CD4-positive, alpha-beta T cell treated with Interleukin-12 subunit alpha and Interleukin-12 subunit beta, for 1 hour (primary cell): ENCODE data around the gene PNMA3.
"Not testable (repeated sequence)": the region's sequence is repeated elsewhere in the genome, so short reads cannot be mapped to it uniquely, and the experiment has no call there.

Experiments used
- DNase-seq: peaks from one replicate; pipeline ENCODE4 v3.0.0-alpha.2; 2020

Gene PNMA3

DNA sequence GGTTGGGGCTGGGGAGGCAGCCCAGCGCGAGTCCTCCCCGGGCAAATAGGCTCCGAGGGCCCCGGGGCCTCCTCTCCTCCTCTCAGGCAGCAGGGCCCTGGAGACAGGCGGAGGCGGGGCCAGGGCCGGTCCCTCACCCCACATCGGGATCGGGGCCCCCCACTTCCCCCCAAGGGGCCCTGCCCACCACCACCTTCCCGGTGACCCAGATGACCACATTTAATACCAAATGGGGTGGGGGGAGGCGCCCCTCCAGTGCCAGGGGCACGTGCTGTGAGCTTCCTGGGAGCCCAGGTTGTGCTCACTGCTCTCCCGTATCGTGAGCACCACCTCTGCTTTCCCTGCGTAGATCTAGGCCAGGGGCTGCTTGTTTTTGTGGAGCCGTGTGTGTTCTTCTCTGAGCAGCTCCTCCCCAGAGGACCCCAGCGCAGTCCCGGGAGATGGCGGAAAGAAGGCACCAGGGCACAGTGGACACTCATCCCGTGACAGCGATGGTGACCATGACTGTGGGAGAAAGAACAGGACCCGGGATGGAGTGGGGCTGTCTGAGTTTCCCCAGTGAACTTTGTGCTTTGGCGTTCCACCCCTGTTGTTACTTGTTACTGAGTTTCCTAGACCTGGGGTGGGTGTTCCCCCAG is 18.1 kb downstream of the PNMA3 start:
- DNase-seq: no peak

DNA sequence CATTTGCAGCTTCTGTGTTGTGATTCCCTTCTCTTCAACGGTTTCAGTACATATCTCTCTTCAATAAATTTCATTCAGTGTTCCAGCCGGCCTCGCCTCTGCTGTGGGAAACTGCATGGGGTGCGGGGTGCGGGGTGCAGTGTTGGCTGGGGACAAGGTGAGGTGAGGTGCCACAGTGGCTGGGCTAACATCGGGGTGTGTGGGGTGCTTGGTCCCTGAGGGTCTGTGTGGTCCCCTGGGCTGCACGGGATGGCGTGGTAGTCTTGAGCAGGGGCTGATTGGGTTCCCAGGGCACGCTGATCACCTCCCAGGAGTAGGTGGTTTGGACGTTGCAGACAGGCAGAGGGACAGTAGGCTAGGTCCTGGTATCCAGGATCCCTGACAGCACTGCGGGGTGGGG is 18.7 kb downstream of the PNMA3 start:
- no peak for DNase-seq

DNA sequence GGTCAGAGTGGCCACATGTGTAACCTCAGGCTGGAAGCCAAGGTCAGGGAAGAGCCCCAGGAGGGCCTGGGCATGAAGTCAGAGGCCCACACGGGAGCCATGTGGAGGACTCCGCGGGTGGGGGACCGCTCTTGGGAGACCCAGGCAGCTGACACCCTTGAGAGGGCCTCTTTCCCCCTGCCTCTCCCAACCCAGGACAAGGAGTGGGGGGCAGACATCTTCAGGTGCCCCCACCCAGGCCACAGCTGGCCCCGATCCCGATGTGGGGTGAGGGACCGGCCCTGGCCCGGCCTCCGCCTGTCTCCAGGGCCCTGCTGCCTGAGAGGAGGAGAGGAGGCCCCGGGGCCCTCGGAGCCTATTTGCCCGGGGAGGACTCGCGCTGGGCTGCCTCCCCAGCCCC is 19.1 kb downstream of the PNMA3 start:
- DNase-seq: no peak

GRCh38 chrX:153077437-153078135 is 21.3 kb downstream of the PNMA3 start:
- DNase-seq: not testable (repeated sequence)

DNA sequence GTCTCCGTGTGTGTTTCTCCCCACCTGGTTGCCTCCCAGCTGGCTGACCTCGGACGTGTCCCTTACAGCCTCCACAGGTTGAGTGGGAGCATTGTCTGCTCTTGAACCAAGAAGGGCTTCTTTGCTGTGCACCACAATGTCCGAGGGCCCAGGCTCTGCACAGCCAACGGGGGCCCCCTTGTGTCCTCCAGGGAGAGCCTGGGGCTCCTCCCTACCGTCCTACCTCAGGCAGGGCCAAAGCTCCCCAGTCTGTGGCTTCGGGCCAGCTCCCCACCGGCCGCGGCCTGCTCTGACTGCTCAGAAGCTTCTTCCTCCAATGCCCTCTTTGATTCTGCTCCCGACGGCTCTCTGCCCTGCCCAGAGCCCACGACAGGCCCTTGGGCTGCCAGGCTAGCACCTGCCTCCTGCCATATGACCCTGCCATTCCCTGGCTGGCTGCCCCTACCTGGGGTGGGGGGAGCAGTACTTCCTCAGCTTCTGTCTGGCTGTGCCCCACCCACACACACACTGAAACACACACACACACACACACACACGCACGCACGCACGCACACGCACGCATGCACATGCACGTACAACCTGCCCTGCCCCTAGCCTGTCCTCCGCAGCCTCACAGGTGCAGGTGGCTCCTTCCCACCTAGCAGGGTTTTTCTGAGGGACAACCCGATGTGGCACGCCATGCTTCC is 27.1 kb downstream of the PNMA3 start:
- not testable (repeated sequence) for DNase-seq

DNA sequence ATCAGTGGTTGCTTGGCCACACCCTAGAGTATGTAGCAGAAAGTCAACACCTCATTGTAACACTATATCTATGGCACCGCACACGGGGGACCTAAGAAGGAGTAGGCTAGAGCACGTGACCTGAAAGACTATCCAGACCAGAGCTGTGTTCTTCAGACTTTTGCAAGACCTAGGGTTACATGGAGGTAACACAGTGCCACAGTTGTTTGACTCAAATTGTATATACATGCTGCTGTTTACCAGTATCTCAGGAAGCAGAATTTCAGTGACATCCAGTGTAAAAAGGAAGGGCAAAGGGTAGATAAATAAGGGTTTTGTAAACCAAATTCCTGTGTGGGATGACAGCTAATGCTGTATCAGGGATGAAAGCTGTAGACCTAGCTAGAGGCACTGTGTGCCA is 46.1 kb downstream of the PNMA3 start:
- no peak for DNase-seq

GRCh38 chrX:153104959-153105358 is 48.7 kb downstream of the PNMA3 start:
- DNase-seq: not testable (repeated sequence)

- not testable (repeated sequence) for DNase-seq
Measured at GRCh38 chrX:153106092-153106801, 50.0 kb downstream of the PNMA3 start.
